Activated T-cell treated with anti-CD3 and anti-CD28 coated beads, Interleukin-2, amount 50 U/mL, for 24 hours (primary cell): ENCODE results near the gene NUAK1.

ENCODE experiments used
- DNase-seq: peaks from one replicate; pipeline ENCODE4 v3.0.0-alpha.2; 2020
- H3K27ac Mint-ChIP-seq: 2 replicates; pipeline ENCODE4 v1.8.0; 2020; ENCODE audit warnings: mild to moderate bottlenecking, mixed read lengths
- H3K27me3 Mint-ChIP-seq: 2 replicates; pipeline ENCODE4 v1.8.0; 2020; ENCODE audit warnings: mixed read lengths
- H3K36me3 Mint-ChIP-seq: 2 replicates; pipeline ENCODE4 v1.8.0; 2020; ENCODE audit warnings: low read depth, mixed read lengths
- H3K4me1 Mint-ChIP-seq: 2 replicates; pipeline ENCODE4 v1.8.0; 2020; ENCODE audit warnings: low read depth, mixed read lengths
- H3K4me3 Mint-ChIP-seq: 2 replicates; pipeline ENCODE4 v1.8.0; 2020; ENCODE audit warnings: mild to moderate bottlenecking, moderate library complexity, mixed read lengths
- H3K9me3 Mint-ChIP-seq: 2 replicates; pipeline ENCODE4 v1.8.0; 2020; ENCODE audit warnings: mixed read lengths

The NUAK1 gene

GRCh38 chr12:106130474-106131113 lies 8.2 kb downstream of the NUAK1 start:
- no peak overlapping the region for H3K4me3 Mint-ChIP-seq
- no peaks in the 10 kb centered on the region for H3K36me3 Mint-ChIP-seq
- H3K4me1 Mint-ChIP-seq = peaks cover 2% of the 10 kb centered on the region

GRCh38 chr12:106128585-106129328 lies 10.0 kb downstream of the NUAK1 start:
- Mint-ChIP-seq H3K27ac (no peak overlapping the region), H3K4me1 (no peaks in the 10 kb centered on the region), H3K4me3 (no peak overlapping the region), H3K27me3 (peaks cover 33% of the 10 kb centered on the region), H3K36me3 (no peaks in the 10 kb centered on the region), H3K9me3 (no peaks in the 10 kb centered on the region)
- DNase-seq = no peak

More at GRCh38 chr12:106130474-106131113, 8.2 kb downstream of the NUAK1 start:
- Mint-ChIP-seq H3K27me3 (peaks cover 50% of the 10 kb centered on the region), H3K9me3 (no peaks in the 10 kb centered on the region), H3K27ac (no peak overlapping the region)
- no peak for DNase-seq

GRCh38 chr12:106127338-106128126 lies 11.2 kb downstream of the NUAK1 start:
- peaks cover 22% of the 10 kb centered on the region for H3K27me3 Mint-ChIP-seq
- H3K27ac Mint-ChIP-seq = no peak overlapping the region
- H3K4me3 Mint-ChIP-seq = no peak overlapping the region

DNA sequence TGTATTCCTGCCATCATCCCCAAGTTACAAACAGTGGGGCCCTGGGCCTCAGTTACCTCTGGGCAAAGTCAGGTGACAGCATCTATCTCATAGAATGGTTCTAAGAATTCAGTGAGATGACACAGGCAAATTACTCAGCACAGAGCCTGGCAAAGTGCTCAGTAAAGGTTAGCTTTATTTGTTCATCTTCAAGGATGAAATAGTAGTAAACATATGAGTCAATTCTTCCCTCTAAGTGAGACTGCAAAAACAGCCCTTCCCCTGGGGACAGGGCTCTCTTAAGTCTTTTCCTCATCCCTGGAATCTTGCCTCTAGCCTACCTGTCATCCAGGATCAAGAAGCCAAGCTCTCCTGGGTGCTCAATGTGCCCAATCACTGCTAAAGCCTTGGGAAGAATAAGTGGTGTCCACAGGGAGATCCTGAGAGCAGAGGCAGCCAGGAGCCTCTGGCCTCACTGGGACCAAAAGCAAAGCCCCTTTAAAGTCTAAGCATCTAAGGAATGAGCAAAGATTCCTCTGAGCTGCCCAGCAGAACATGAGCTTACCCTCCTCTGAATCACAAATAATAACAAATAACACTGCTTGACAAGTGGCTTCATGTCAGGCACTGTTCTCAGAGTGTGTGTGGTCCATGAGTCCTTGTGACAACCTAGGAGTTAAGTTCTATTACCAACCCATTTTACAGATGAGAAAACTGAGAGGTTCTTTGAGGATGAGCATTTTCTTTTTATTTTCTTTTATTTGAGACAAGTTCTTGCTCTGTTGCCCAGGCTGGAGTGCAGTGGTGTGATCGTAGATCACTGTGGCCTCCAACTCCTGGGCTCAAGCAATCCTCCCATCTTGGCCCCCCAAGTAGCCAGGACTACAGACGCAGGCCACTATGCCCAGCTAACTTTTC lies 12.1 kb downstream of the NUAK1 start:
- H3K9me3 Mint-ChIP-seq = no peaks in the 10 kb centered on the region
- H3K36me3 Mint-ChIP-seq = no peaks in the 10 kb centered on the region
- H3K27me3 Mint-ChIP-seq = peaks cover 15% of the 10 kb centered on the region
- no peaks in the 10 kb centered on the region for H3K4me1 Mint-ChIP-seq
- no peak overlapping the region for H3K27ac Mint-ChIP-seq
- no peak overlapping the region for H3K4me3 Mint-ChIP-seq
- no peak for DNase-seq

More at GRCh38 chr12:106127338-106128126, 11.2 kb downstream of the NUAK1 start:
- no peaks in the 10 kb centered on the region for H3K36me3 Mint-ChIP-seq
- no peaks in the 10 kb centered on the region for H3K4me1 Mint-ChIP-seq
- no peak for DNase-seq
- H3K9me3 Mint-ChIP-seq = no peaks in the 10 kb centered on the region

- H3K4me3 Mint-ChIP-seq = no peak overlapping the region
- H3K27ac Mint-ChIP-seq = no peak overlapping the region
- H3K27me3 Mint-ChIP-seq = peaks cover 10% of the 10 kb centered on the region
- no peak for DNase-seq
- no peaks in the 10 kb centered on the region for H3K9me3 Mint-ChIP-seq
- no peaks in the 10 kb centered on the region for H3K36me3 Mint-ChIP-seq
- H3K4me1 Mint-ChIP-seq = no peaks in the 10 kb centered on the region
These were observed 13.2 kb downstream of the NUAK1 start for GRCh38 chr12:106125351-106126095.

- Mint-ChIP-seq H3K4me3 (no peak overlapping the region), H3K36me3 (no peaks in the 10 kb centered on the region), H3K4me1 (no peaks in the 10 kb centered on the region), H3K9me3 (no peaks in the 10 kb centered on the region), H3K27ac (no peak overlapping the region), H3K27me3 (peaks cover 3% of the 10 kb centered on the region)
- DNase-seq = no peak
These were observed 15.1 kb downstream of the NUAK1 start for GRCh38 chr12:106123551-106124081.

DNA sequence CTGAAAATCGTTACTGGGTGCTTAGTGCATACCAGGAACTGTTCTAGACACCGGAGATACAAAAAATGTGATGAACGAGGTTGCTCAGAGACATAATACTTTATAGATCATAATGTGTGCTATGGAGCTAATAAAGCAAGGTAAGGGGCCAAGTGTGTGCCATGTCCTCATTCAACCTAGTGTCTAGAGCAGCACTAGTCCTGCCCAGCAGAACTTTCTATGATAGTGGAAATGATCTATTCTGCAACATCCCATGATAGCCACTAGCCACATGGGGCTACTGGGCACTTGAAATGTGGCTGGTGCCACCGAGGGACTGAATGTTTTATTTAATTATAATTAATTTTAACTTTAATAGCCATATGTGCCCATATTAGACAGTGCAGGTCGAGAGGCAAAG lies 15.6 kb downstream of the NUAK1 start:
- Mint-ChIP-seq H3K9me3 (no peaks in the 10 kb centered on the region), H3K27me3 (peaks cover 3% of the 10 kb centered on the region), H3K4me1 (no peaks in the 10 kb centered on the region), H3K36me3 (no peaks in the 10 kb centered on the region), H3K27ac (no peak overlapping the region), H3K4me3 (no peak overlapping the region)
- DNase-seq = no peak

- Mint-ChIP-seq H3K9me3 (no peaks in the 10 kb centered on the region), H3K4me3 (no peak overlapping the region)
- DNase-seq = no peak
These were observed 16.8 kb downstream of the NUAK1 start for GRCh38 chr12:106122004-106122403.

DNA sequence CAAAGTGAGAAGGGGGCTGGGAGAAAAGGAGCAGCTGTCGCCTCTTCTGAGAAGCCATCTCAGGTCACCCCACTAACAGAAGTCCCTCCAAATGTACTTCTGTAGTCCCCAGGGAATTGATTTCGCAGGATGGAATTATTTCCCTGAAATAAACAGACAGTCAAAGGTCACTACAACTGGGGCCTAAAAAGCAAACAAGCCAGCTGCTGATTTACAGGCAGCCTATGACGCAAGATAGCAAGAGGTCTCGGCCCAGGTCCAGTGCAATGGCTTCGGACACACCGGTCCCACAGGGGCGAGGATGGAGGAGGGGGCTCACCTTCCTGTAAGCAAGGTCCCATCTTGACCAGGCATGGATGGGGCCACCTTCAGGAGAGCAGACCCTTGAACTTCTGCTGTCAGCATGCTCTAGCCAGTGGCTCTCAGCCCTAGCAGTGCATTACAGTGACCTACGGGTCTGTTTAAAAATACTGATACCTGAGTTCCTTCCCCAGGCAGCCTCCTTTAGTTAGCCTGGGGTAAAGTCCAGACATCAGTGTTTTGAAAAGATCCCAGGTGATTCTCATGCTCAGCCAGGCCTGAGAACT lies 18.1 kb downstream of the NUAK1 start:
- Mint-ChIP-seq H3K4me1 (no peaks in the 10 kb centered on the region), H3K27me3 (peaks cover 19% of the 10 kb centered on the region), H3K4me3 (no peak overlapping the region), H3K27ac (no peak overlapping the region), H3K36me3 (no peaks in the 10 kb centered on the region), H3K9me3 (no peaks in the 10 kb centered on the region)
- DNase-seq = no peak

More at GRCh38 chr12:106122004-106122403, 16.8 kb downstream of the NUAK1 start:
- no peaks in the 10 kb centered on the region for H3K4me1 Mint-ChIP-seq
- H3K27ac Mint-ChIP-seq = no peak overlapping the region
- H3K36me3 Mint-ChIP-seq = no peaks in the 10 kb centered on the region
- H3K27me3 Mint-ChIP-seq = peaks cover 9% of the 10 kb centered on the region

GRCh38 chr12:106119301-106119700 lies 19.5 kb downstream of the NUAK1 start:
- Mint-ChIP-seq H3K36me3 (no peaks in the 10 kb centered on the region), H3K27me3 (peaks cover 19% of the 10 kb centered on the region), H3K27ac (no peak overlapping the region), H3K4me3 (no peak overlapping the region), H3K4me1 (no peaks in the 10 kb centered on the region), H3K9me3 (no peaks in the 10 kb centered on the region)
- no peak for DNase-seq

DNA sequence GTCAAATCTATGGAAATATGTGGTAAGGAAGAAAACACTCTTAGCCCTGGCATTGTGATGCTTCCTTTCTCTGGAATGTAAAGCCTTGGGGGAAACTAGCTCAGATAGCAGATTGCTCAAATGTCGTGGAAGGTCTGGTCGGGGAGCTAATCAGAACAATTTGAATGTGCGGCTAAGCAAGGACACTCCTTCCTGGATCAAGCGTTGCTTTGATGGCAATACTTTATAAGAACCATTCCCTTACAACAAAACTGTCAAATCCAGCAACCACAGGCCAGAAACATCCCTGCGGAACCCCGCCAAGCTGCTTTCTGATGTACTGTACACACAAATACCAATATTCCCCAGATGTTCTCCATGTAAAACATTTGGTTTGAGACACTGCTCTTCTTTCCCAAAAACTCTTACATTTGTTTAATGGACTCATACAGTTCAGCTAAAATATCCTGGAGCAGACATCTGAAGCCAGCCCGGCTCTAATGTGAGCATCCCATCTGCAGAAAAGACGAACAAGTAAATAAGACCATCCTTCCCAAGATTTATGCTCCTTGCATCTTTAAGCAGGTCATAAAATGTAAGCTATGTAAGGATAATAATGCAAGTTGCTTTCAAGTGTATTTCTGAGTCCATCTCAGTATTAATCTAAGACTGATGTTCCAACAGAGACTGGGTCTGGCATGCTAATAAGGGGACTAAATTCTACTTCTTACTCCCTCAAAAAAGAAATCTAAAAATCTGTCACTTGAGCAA lies 20.2 kb downstream of the NUAK1 start:
- Mint-ChIP-seq H3K4me3 (no peak overlapping the region), H3K27me3 (peaks cover 19% of the 10 kb centered on the region), H3K9me3 (no peaks in the 10 kb centered on the region), H3K36me3 (no peaks in the 10 kb centered on the region), H3K4me1 (no peaks in the 10 kb centered on the region), H3K27ac (no peak overlapping the region)
- DNase-seq = no peak

- no peak for DNase-seq
- Mint-ChIP-seq H3K4me1 (peaks cover 8% of the 10 kb centered on the region), H3K27me3 (peaks cover 35% of the 10 kb centered on the region), H3K36me3 (no peaks in the 10 kb centered on the region), H3K4me3 (no peak overlapping the region), H3K27ac (no peak overlapping the region), H3K9me3 (no peaks in the 10 kb centered on the region)
These were observed 23.3 kb downstream of the NUAK1 start for GRCh38 chr12:106115440-106115839.
